Endothelial cell of umbilical vein (primary cell): ENCODE results near the gene CPPED1. TPM values are rescaled to one million over a fixed set of nuclear protein-coding genes. Genes with fewer than 3 reads are reported as not detected.

Experiments used
- Bru-seq: library from RNA; stranded (reverse); fragments of 400-500 nt; gene quantifications from one replicate; lab custom pipeline; 2021; lab: Mats Ljungman, UMichigan
- BruChase-seq, 2 experiments: library from RNA; stranded (reverse); fragments of 400-500 nt; gene quantifications; one replicate each; lab custom pipeline; 2021; lab: Mats Ljungman, UMichigan
- BruUV-seq: library from RNA; stranded (reverse); fragments of 400-500 nt; replicated peaks from 2 replicates; lab custom pipeline; 2021; lab: Mats Ljungman, UMichigan
- CTCF ChIA-PET: fragments of 300-600, 350-600 bp; sonication (Branson Sonifier 250); formaldehyde crosslinking; loops from one replicate; lab custom pipeline; 2021; ENCODE audit warnings: antibody characterized with exemption, inconsistent platforms; lab: Charles Lee
- POLR2A ChIA-PET: fragments of 300-600, 350-600 bp; sonication (Branson Sonifier 250); formaldehyde crosslinking; loops from one replicate; lab custom pipeline; 2021; ENCODE audit warnings: antibody characterized with exemption, inconsistent platforms; lab: Charles Lee
- DNase-seq: peaks from one replicate; pipeline ENCODE4 v3.0.0-alpha.2; 2011; ENCODE audit warnings: low read depth, low spot score
- FAIRE-seq: peaks from 2 replicates; lab custom pipeline; 2011; peaks lifted over from hg19 to GRCh38; lab: Jason Lieb, UNC
- H2AFZ ChIP-seq: 2 replicates; pipeline ENCODE4 v1.6.0; 2012; ENCODE audit warnings: low read depth, low read length, control low read depth, inconsistent platforms
- H3K27ac ChIP-seq: 2 replicates; pipeline ENCODE4 v1.5.1; 2011; ENCODE audit warnings: low read depth, mild to moderate bottlenecking, control low read depth, low read length, moderate library complexity; ENCODE audit not compliant: insufficient read depth
- H3K27me3 ChIP-seq, 2 experiments: 2 replicates each; pipeline versions ENCODE4 v1.6.0 to v1.6.1; 2011; ENCODE audit warnings: low read length in 2 of 2, mixed read lengths in 1 of 2; ENCODE audit not compliant: control insufficient read depth in 2 of 2, insufficient read depth in 2 of 2
- H3K36me3 ChIP-seq, 2 experiments: 2 replicates in 1 of 2; 3 replicates in 1 of 2; pipeline ENCODE4 v1.5.1; 2011; ENCODE audit warnings: low read length in 2 of 2, mild to moderate bottlenecking in 1 of 2, moderate library complexity in 1 of 2; ENCODE audit not compliant: control insufficient read depth in 2 of 2, insufficient read depth in 2 of 2; ENCODE audit errors: extremely low read depth in 1 of 2
- H3K4me1 ChIP-seq: 3 replicates; pipeline ENCODE4 v1.5.1; 2011; ENCODE audit warnings: mild to moderate bottlenecking, low read length; ENCODE audit not compliant: control insufficient read depth, insufficient read depth; ENCODE audit errors: extremely low read depth
- H3K4me2 ChIP-seq: 2 replicates; pipeline ENCODE4 v1.6.1; 2011; ENCODE audit warnings: low read length, control low read depth, mixed read lengths; ENCODE audit not compliant: insufficient read depth
- H3K4me3 ChIP-seq, 3 experiments: fragments of 200-600 bp in 1 of 3; sonication (generic), shearing (Covaris generic) in 1 of 3; replicated peaks in 1 of 3; 2 replicates each; pipeline ENCODE4 v1.5.1; 2011 to 2016; ENCODE audit warnings: control low read depth in 3 of 3, low read length in 3 of 3, mild to moderate bottlenecking in 2 of 3, inconsistent platforms in 1 of 3, low read depth in 1 of 3, moderate library complexity in 1 of 3; ENCODE audit not compliant: insufficient read depth in 1 of 3
- H3K79me2 ChIP-seq: 2 replicates; pipeline ENCODE4 v1.6.0; 2012; ENCODE audit warnings: low read length, inconsistent platforms; ENCODE audit not compliant: control insufficient read depth, insufficient read depth
- H3K9ac ChIP-seq: replicated peaks from 2 replicates; pipeline ENCODE3; 2011; ENCODE audit warnings: low read length, control low read depth; ENCODE audit not compliant: insufficient read depth; ENCODE audit errors: extremely low read depth
- H3K9me1 ChIP-seq: replicated peaks from 3 replicates; pipeline ENCODE4 v1.6.0; 2011; ENCODE audit warnings: mild to moderate bottlenecking, low read length; ENCODE audit not compliant: control insufficient read depth, insufficient read depth; ENCODE audit errors: extremely low read depth
- H3K9me3 ChIP-seq: replicated peaks from 2 replicates; pipeline ENCODE4 v1.5.1; 2012; ENCODE audit warnings: low read length, inconsistent platforms; ENCODE audit not compliant: control insufficient read depth, insufficient read depth
- H4K20me1 ChIP-seq: replicated peaks from 2 replicates; pipeline ENCODE3; 2011; ENCODE audit warnings: mild to moderate bottlenecking, low read length; ENCODE audit not compliant: control insufficient read depth, insufficient read depth; ENCODE audit errors: extremely low read depth
- EZH2 ChIP-seq: IDR thresholded peaks from 2 replicates; pipeline ENCODE4 v1.6.1; 2012; ENCODE audit warnings: borderline replicate concordance, low read depth, mild to moderate bottlenecking, moderate library complexity, low read length, inconsistent platforms; ENCODE audit not compliant: severe bottlenecking
- FOS ChIP-seq: IDR thresholded peaks from 2 replicates; pipeline ENCODE4 v1.6.1; 2011; ENCODE audit warnings: mild to moderate bottlenecking, low read length, moderate library complexity, borderline replicate concordance; ENCODE audit not compliant: insufficient read depth
- GATA2 ChIP-seq: IDR thresholded peaks from 2 replicates; pipeline ENCODE4 v1.7.0; 2011; ENCODE audit warnings: low read depth, mild to moderate bottlenecking, moderate library complexity, mixed read lengths, low read length; ENCODE audit not compliant: insufficient read length, insufficient read depth
- JUN ChIP-seq: IDR thresholded peaks from 2 replicates; pipeline ENCODE4 v1.6.1; 2011; ENCODE audit warnings: borderline replicate concordance, low read depth; ENCODE audit not compliant: insufficient read length, insufficient read depth
- MYC ChIP-seq: IDR thresholded peaks from one replicate; pipeline ENCODE4 v1.6.1; 2011; ENCODE audit warnings: mild to moderate bottlenecking, low read depth, low read length
- POLR2A ChIP-seq: IDR thresholded peaks from 2 replicates; pipeline ENCODE4 v1.6.1; 2012; ENCODE audit warnings: low read depth, mild to moderate bottlenecking, control low read depth, low read length
- POLR2AphosphoS5 ChIP-seq: IDR thresholded peaks from 2 replicates; pipeline ENCODE4 v1.6.1; 2012; ENCODE audit warnings: low read depth, mild to moderate bottlenecking, control low read depth, low read length, moderate library complexity; ENCODE audit not compliant: insufficient read depth
- dilution Hi-C: fragments of 300-500 bp; cut with MboI; formaldehyde crosslinking; loops from one replicate; pipeline ENCODE4 v1.15.0; 2019; ENCODE audit warnings: low sequenced_read_pairs; ENCODE audit not compliant: extremely low pct_ligation_motif_present
- intact Hi-C: fragments of 100-400 bp; cut with micrococcal nuclease; formaldehyde crosslinking; loops from one replicate; pipeline ENCODE4 v1.10.0; 2022
- long read RNA-seq: library from polyadenylated mRNA; stranded (forward); transcript quantifications from one replicate; pipeline ENCODE4 v2.0.0, GENCODE V29; 2021
- polyA minus RNA-seq, 3 experiments: library from RNA; depleted of rRNA, polyadenylated mRNA; stranded (reverse); fragments of >200 nt; gene quantifications; 1 replicate in 1 of 3; 2 replicates in 2 of 3; pipeline ENCODE4 v1.2.3, GENCODE V29; 2011
- polyA plus RNA-seq, 4 experiments: library from polyadenylated mRNA; depleted of rRNA in 3 of 4; stranded (reverse) in 3 of 4; unstranded in 1 of 4; fragments of >200 nt; gene quantifications; 2 replicates each; pipeline versions ENCODE4 v1.2.1 to v1.2.3, GENCODE V29; 2011 to 2012; ENCODE audit warnings: missing spikeins in 1 of 4
- total RNA-seq: library from RNA; stranded (reverse); gene quantifications from 2 replicates; pipeline ENCODE4 v1.2.3, GENCODE V29; 2021
- TF ChIP-seq, protein P1 (sequence below), 2 donors: IDR thresholded peaks; 1 replicate in 1 of 2; 2 replicates in 1 of 2; pipeline ENCODE4 v1.5.1; 2011; ENCODE audit warnings: low read length in 2 of 2, mild to moderate bottlenecking in 2 of 2, moderate library complexity in 2 of 2, control low read depth in 1 of 2, inconsistent platforms in 1 of 2, low read depth in 1 of 2; ENCODE audit not compliant: insufficient read depth in 1 of 2; ENCODE audit errors: extremely low read depth in 1 of 2
- TF ChIP-seq, protein P2 (sequence below): IDR thresholded peaks from 2 replicates; pipeline ENCODE4 v1.6.1; 2011; ENCODE audit not compliant: insufficient read depth, insufficient read length

CPPED1 gene, protein sequence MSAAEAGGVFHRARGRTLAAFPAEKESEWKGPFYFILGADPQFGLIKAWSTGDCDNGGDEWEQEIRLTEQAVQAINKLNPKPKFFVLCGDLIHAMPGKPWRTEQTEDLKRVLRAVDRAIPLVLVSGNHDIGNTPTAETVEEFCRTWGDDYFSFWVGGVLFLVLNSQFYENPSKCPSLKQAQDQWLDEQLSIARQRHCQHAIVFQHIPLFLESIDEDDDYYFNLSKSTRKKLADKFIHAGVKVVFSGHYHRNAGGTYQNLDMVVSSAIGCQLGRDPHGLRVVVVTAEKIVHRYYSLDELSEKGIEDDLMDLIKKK
- total RNA-seq (55.8 and 59.3 TPM in 2 replicates), polyA plus RNA-seq (27.9 and 32.1 TPM in 2 replicates), polyA minus RNA-seq (77.1 and 82.6 TPM in 2 replicates), Bru-seq, nascent RNA (percentile 83 among the genes with signal in this experiment), BruChase-seq, experiment 1, labeled RNA remaining after a 6-hour chase (percentile 75 among the genes with signal in this experiment), BruChase-seq, experiment 2, labeled RNA remaining after a 2-hour chase (percentile 67 among the genes with signal in this experiment)
- polyA plus RNA-seq (2011; cell fraction: cytosol; rRNA removed): 38.2 and 38.6 TPM in 2 replicates
- polyA plus RNA-seq (2011; cell fraction: nucleus; rRNA removed): 28.8 and 34.2 TPM in 2 replicates
- 38.2 and 40.9 TPM in 2 replicates for polyA plus RNA-seq (2012)
- polyA minus RNA-seq (2011; cell fraction: cytosol; rRNA and poly(A)+ RNA removed): 1.8 TPM
- 55.1 and 56.4 TPM in 2 replicates for polyA minus RNA-seq (2011; cell fraction: nucleus; rRNA and poly(A)+ RNA removed)
- long read RNA-seq, full-length matches to known transcripts: 256 of 437 reads
- long read RNA-seq, partial matches to known transcripts: 3 of 437 reads
- long read RNA-seq, other reads (novel, unspliced or antisense): 178 of 437 reads

DNA sequence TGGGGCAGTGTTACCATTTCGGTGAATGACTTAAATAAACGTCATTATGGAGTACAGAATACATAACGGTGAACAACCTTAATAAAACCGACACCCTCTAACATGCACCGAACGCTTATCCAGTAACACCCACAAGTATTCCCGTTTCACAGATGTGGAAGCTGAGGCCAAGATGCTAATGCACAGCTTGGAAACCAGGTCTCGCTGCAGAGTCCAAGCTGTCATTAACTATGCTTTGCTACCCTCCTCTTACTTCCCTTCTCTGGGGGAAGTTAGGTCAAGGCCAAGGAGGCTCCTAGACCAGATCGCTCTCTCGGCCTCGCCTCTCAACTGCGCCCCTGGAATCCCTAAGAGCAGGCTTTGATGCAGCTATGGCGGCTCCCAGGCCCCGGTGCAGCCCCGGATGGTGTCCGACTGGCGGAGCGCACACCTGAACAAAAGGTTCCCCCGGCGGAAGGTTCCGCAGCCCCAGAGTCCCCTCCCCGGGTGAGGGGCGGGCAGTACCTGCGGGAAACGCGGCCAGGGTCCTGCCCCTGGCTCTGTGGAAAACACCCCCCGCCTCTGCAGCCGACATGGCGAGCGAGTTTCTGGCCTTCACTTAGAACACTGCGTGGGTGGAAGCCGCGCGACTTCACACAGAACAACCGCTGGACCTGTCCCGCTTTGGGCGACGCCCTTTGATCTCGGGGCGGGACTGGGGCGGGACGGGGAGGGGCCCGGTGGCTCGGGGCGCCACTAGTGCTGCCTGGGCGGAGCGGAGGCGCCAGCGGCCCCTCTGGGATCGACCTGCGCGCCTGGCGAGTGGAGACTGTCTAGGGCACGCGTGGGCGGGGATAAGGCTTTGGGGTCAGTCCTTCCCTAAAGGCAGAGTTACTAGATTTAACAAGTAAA, at the start of gene CPPED1:
CPPED1 (minus strand) TSS at position 685 of the 891 bp plus-strand sequence; CDS start at position 574, 111 bp downstream.
- H3K79me2 ChIP-seq: peaks cover 21% of the 10 kb centered on the region
- H3K9me3 ChIP-seq: no peaks in the 10 kb centered on the region
- H3K9me1 ChIP-seq: no peaks in the 10 kb centered on the region
- FAIRE-seq: peak; percentile 47
- peak within 1 kb of the TSS; percentile 95 for H3K4me2 ChIP-seq
- dilution Hi-C loops (no loop called here), intact Hi-C loops (loop anchor here (5.0 kb wide), 3 partner anchors 231 to 706 kb away; no protein-coding TSS in a partner anchor)
- TSS peak; percentile 53 for BruUV-seq
- peak within 1 kb of the TSS; percentile 88 for H2AFZ ChIP-seq
- no peaks in the 10 kb centered on the region for H4K20me1 ChIP-seq
- CTCF ChIA-PET: interaction anchor here (1.9 to 2.2 kb wide), 2 partner anchors 15 to 230 kb away, joined by 5 to 6 read pairs; no protein-coding TSS in a partner anchor
- no peaks in the 10 kb centered on the region for H3K27me3 ChIP-seq
- no peaks in the 10 kb centered on the region for H3K36me3 ChIP-seq
- H3K4me3 ChIP-seq: peak within 1 kb of the TSS; percentile 35 to 89 (median 76)
- H3K4me1 ChIP-seq: peaks cover 26% of the 10 kb centered on the region
- peak within 1 kb of the TSS; percentile 95 for H3K9ac ChIP-seq
- POLR2A ChIA-PET: interaction anchor here (0.7 to 1.2 kb wide), 2 partner anchors 71 to 399 kb away, joined by 3 to 7 read pairs; no protein-coding TSS in a partner anchor
- TF ChIP-seq POLR2A (peak; percentile 55), FOS (no peak), EZH2 (no peak), POLR2AphosphoS5 (peak; percentile 33), GATA2 (no peak), MYC (no peak), JUN (no peak)
- TF ChIP-seq, protein P1, sequence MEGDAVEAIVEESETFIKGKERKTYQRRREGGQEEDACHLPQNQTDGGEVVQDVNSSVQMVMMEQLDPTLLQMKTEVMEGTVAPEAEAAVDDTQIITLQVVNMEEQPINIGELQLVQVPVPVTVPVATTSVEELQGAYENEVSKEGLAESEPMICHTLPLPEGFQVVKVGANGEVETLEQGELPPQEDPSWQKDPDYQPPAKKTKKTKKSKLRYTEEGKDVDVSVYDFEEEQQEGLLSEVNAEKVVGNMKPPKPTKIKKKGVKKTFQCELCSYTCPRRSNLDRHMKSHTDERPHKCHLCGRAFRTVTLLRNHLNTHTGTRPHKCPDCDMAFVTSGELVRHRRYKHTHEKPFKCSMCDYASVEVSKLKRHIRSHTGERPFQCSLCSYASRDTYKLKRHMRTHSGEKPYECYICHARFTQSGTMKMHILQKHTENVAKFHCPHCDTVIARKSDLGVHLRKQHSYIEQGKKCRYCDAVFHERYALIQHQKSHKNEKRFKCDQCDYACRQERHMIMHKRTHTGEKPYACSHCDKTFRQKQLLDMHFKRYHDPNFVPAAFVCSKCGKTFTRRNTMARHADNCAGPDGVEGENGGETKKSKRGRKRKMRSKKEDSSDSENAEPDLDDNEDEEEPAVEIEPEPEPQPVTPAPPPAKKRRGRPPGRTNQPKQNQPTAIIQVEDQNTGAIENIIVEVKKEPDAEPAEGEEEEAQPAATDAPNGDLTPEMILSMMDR (IDR thresholded peaks at IDR 0.05; ENCODE audit: extremely low read depth in 1 of 2, insufficient read depth in 1 of 2, low read depth in 1 of 2, low read length in 2 of 2): no peak
- TF ChIP-seq, protein P2, sequence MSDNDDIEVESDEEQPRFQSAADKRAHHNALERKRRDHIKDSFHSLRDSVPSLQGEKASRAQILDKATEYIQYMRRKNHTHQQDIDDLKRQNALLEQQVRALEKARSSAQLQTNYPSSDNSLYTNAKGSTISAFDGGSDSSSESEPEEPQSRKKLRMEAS: peak; percentile 39
- H3K27ac ChIP-seq: peak within 1 kb of the TSS; percentile 99
- DNase-seq: peak; percentile 91
